Endothelial cell (in vitro differentiated cells): ENCODE measurements around the gene HSPA2. TPM values are rescaled to one million over a fixed set of nuclear protein-coding genes. Genes with fewer than 3 reads are reported as not detected.
A peak's percentile ranks its signal among the peaks of the same experiment; 100 is the strongest.

ENCODE experiments used
- DNase-seq: peaks from one replicate; pipeline ENCODE4 v3.0.0; 2021; ENCODE audit warnings: low spot score
- H3K27ac Mint-ChIP-seq: one replicate; pipeline ENCODE4 v1.8.0; 2021; ENCODE audit warnings: mixed read lengths, inconsistent platforms; ENCODE audit not compliant: unreplicated experiment
- H3K27me3 Mint-ChIP-seq: one replicate; pipeline ENCODE4 v1.8.0; 2021; ENCODE audit warnings: mild to moderate bottlenecking, moderate library complexity, mixed read lengths, inconsistent platforms; ENCODE audit not compliant: unreplicated experiment
- H3K36me3 Mint-ChIP-seq: one replicate; pipeline ENCODE4 v1.8.0; 2021; ENCODE audit warnings: mild to moderate bottlenecking, low read depth, mixed read lengths, inconsistent platforms; ENCODE audit not compliant: unreplicated experiment
- H3K4me1 Mint-ChIP-seq: one replicate; pipeline ENCODE4 v1.8.0; 2021; ENCODE audit warnings: mild to moderate bottlenecking, mixed read lengths, inconsistent platforms; ENCODE audit not compliant: unreplicated experiment
- H3K4me3 Mint-ChIP-seq: one replicate; pipeline ENCODE4 v1.8.0; 2021; ENCODE audit warnings: mild to moderate bottlenecking, mixed read lengths, inconsistent platforms; ENCODE audit not compliant: unreplicated experiment
- H3K9me3 Mint-ChIP-seq: one replicate; pipeline ENCODE4 v1.8.0; 2021; ENCODE audit warnings: mixed read lengths, inconsistent platforms; ENCODE audit not compliant: unreplicated experiment
- CTCF ChIP-seq: fragments of 200-600 bp; sonication (generic); IDR thresholded peaks from one replicate; pipeline ENCODE4 v1.5.0; 2021; ENCODE audit warnings: antibody characterized with exemption; ENCODE audit not compliant: unreplicated experiment
- total RNA-seq: library from RNA; stranded (reverse); fragmentation: NEBNext Ultra II Directional; extraction: Animal tissue kit (Norgen Biotek cat#: 25700); gene quantifications from one replicate; pipeline ENCODE4 v1.2.1, GENCODE V29; 2021; ENCODE audit not compliant: unreplicated experiment

The HSPA2 gene
- total RNA-seq, 1 donor from 2014 or later, result 9.4 TPM

GRCh38 chr14:64500088-64500487 lies 40.5 kb upstream of the HSPA2 start:
- Mint-ChIP-seq H3K9me3 (no peaks in the 10 kb centered on the region), H3K27ac (no peak overlapping the region), H3K36me3 (peaks cover 5% of the 10 kb centered on the region), H3K27me3 (peaks cover 9% of the 10 kb centered on the region), H3K4me1 (peaks cover 16% of the 10 kb centered on the region), H3K4me3 (no peak overlapping the region)
- no peak for DNase-seq
- TF ChIP-seq CTCF, result no peak

- Mint-ChIP-seq H3K27me3 (peaks cover 15% of the 10 kb centered on the region), H3K36me3 (peaks cover 10% of the 10 kb centered on the region), H3K27ac (no peak overlapping the region), H3K9me3 (no peaks in the 10 kb centered on the region), H3K4me1 (peaks cover 26% of the 10 kb centered on the region), H3K4me3 (no peak overlapping the region)
- no peak for DNase-seq
- TF ChIP-seq CTCF, result no peak
These were observed 39.0 kb upstream of the HSPA2 start for GRCh38 chr14:64501411-64502171.

- peak overlapping the region; percentile 99 for H3K4me3 Mint-ChIP-seq
- TF ChIP-seq CTCF, result no peak
- no peak overlapping the region for H3K27ac Mint-ChIP-seq
- DNase-seq, result no peak
- peaks cover 10% of the 10 kb centered on the region for H3K36me3 Mint-ChIP-seq
- H3K27me3 Mint-ChIP-seq, result peaks cover 15% of the 10 kb centered on the region
- no peaks in the 10 kb centered on the region for H3K9me3 Mint-ChIP-seq
- peaks cover 32% of the 10 kb centered on the region for H3K4me1 Mint-ChIP-seq
These were observed 38.1 kb upstream of the HSPA2 start for GRCh38 chr14:64502456-64502855.

GRCh38 chr14:64502887-64503433 lies 37.6 kb upstream of the HSPA2 start:
- H3K27ac Mint-ChIP-seq, result peak overlapping the region; percentile 96
- TF ChIP-seq CTCF, result no peak
- H3K9me3 Mint-ChIP-seq, result no peaks in the 10 kb centered on the region
- H3K36me3 Mint-ChIP-seq, result peaks cover 10% of the 10 kb centered on the region
- H3K27me3 Mint-ChIP-seq, result peaks cover 15% of the 10 kb centered on the region
- H3K4me3 Mint-ChIP-seq, result peak overlapping the region; percentile 99
- H3K4me1 Mint-ChIP-seq, result peaks cover 36% of the 10 kb centered on the region
- DNase-seq, result no peak
